Hindlimb muscle (tissue), 1 donor: Measurements from ENCODE around the gene FASTKD3. TPM values are rescaled to one million over a fixed set of nuclear protein-coding genes. Genes with fewer than 3 reads are reported as not detected.
A peak's percentile ranks its signal among the peaks of the same experiment; 100 is the strongest.

Source experiments
- DNase-seq: peaks from one replicate; pipeline ENCODE4 v3.0.0-alpha.2; 2013
- polyA plus RNA-seq: library from polyadenylated mRNA; unstranded; fragments of 120-200 nt; gene quantifications from one replicate; pipeline ENCODE4 v1.2.1, GENCODE V29; 2013; ENCODE audit not compliant: insufficient read length

The FASTKD3 gene
- polyA plus RNA-seq, 1 donor, result 8.6 TPM

DNA sequence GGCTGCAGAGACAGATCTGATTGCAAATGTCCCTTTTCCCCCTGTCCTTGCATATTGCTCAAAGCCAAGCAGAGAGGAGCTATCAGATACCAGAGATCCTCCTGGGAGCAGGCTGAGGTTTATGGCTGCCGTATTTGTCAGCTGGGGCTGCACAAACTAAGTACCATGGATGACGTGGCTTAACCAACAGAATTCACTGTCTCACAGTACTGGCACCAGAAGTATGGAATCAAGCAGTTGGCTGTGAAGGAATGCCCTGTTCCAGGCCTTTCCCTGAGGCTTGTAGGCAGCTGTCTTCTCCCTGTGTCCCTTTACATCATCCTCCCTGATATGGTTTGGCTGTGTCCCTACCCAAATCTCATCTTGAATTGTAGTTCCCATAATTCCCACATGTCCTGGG lies 20.5 kb downstream of the FASTKD3 start:
- DNase-seq, result no peak

DNA sequence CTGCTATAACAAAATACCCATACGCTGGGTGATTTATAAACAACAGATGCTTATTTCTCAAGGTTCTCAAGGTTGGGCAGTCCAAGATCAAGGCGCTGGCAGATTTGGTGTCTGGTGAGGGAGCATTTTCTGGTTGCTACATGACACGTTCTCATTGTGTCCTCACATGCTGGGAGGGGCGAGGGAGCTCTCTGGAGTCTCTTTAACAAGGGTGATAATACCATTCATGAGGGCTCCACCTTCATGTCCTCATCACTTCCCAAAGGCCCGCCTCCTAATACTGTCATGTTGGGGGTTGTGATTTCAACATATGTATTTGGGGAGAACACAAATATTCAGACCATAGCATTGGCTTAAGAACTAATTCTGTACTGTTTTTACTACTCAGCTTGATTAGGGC lies 22.5 kb downstream of the FASTKD3 start:
- DNase-seq, result no peak

DNA sequence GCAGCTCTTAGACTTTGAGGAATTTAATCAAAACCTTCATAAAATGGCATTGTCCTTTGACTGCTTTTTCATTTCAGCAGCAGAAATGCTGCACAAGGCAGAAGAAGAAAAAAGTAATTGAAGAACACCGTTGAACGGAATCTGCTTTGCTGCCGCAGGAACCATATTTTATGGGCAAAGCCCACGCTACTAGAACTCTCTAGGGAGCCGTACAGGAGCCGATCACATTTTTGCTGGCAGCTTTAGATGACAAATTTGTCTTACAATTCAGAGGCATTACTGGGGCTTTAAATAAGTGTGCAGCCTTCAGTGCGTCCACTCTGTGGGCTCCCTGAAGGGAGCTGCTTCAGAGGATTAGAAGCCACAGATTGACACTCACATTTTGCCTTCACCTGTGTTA lies 23.3 kb downstream of the FASTKD3 start:
- no peak for DNase-seq

GRCh38 chr5:7844901-7845300 lies 23.9 kb downstream of the FASTKD3 start:
- DNase-seq, result no peak

- DNase-seq, result no peak
These were observed 26.3 kb downstream of the FASTKD3 start for GRCh38 chr5:7842531-7842930.

DNA sequence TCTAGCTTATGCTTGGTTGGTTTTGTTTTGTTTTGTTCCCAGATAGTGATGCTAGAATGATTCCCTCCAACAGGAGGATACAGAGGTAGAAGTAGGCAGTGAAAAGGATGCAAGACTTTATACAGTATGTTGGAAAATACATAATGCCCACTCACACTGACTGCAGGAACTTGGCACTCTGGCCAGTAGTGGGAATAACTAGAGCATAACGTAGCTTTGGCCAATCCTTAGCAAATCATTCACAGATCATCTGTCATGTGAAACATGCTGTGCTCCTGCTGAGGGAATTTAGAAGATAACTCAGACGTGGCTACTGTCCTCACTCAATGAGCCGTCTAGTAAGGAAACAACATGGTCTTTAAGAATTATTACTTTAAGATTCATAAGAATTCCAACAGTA lies 31.4 kb downstream of the FASTKD3 start:
- DNase-seq, result no peak

DNA sequence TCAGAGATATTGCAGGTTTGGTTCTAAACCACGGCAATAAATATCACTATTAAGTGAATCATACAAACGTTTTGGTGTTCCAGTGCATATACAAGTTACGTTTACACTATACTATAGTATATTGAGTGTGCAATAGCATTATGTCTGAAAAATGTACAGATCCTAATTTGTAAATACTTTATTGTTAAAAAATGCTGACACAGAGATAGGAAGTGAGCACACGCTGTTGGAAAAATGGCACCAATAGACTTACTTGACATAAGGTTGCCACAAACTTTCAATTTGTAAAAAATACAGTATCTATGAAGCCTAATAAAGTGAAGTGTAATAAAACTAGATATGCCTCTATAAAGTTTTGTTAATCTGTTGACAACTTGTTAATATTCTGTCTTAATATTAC lies 33.8 kb downstream of the FASTKD3 start:
- DNase-seq, result no peak

DNA sequence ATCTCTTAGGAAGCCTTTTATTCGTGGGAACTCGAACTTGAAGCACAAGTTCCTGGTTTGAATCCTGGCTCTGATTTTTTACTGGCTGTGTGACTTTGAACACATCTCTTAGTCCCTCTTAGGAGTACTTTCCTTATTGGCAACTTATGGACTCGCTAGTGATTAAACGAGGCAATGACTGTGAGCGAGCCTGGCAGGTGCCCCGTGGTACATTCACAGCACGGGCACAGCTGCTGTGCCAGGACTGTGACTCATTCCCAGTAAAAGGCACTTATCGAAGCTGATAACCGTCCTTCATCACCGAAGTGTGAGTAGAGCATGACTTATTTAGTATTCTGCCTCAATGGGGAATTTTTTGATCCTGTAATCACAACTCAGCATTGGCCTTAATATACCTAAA lies 40.6 kb downstream of the FASTKD3 start:
- no peak for DNase-seq

- DNase-seq, result peak; percentile 35
These were observed 41.2 kb downstream of the FASTKD3 start for GRCh38 chr5:7827610-7828009.

GRCh38 chr5:7825630-7826029 lies 43.2 kb downstream of the FASTKD3 start:
- no peak for DNase-seq

DNA sequence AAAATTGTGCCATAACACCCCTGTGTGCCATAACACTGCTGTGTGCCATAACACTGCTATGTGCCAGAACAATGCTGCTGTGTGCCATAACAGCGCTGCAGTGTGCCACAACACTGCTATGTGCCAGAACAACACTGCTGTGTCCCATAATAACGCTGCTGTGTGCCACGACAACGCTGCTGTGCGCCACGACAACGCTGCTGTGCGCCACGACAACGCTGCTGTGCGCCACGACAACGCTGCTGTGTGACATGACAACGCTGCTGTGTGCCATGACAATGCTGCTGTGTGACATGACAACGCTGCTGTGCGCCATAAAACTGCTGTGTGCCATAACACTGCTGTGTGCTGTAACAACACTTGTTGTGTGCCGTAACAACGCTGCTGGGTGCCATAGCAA lies 43.8 kb downstream of the FASTKD3 start:
- no peak for DNase-seq

GRCh38 chr5:7823594-7823993 lies 45.2 kb downstream of the FASTKD3 start:
- DNase-seq, result no peak

GRCh38 chr5:7822449-7822848 lies 46.4 kb downstream of the FASTKD3 start:
- no peak for DNase-seq

- DNase-seq, result no peak
These were observed 52.3 kb downstream of the FASTKD3 start for GRCh38 chr5:7816535-7816901.

- DNase-seq, result peak; percentile 69
These were observed 52.8 kb downstream of the FASTKD3 start for GRCh38 chr5:7815892-7816534.

DNA sequence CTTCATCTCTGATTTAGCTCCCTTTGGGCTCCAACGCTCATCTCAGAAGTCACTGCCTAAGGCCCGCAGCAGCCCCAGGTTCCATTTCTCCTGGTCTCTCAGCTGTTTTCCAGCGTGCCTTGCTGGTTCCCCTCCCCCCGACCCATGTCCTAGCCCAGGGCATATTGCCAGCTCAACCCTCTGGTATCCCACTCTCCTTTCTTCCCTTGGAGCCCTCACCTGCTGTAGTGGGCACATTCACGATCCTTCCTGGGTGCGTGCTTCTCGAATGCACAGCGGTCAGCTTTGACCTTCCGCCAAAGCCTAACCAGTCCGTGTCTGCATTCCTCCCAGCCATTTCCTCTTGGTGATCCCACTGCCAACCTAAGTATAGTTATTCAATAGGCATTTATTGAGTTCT lies 54.0 kb downstream of the FASTKD3 start:
- no peak for DNase-seq

DNA sequence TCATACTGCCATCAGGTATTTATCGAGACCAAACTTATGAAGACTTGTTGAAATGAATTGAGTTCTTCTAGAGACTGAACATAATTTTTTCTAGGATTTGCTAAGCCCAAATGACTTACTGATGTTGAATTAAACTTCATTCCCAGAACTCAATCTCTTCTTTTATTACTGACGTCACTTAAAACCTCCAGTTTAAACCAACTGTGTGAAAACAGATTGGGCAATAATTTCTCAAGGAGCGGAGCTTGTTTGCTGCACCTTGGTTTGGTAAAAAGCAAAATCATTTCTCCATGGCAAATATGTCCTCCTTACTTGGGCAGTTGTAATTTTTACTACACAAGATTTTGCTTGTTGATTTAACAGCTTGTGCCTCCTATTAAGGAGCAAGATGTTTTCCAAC lies 55.3 kb downstream of the FASTKD3 start:
- no peak for DNase-seq

DNA sequence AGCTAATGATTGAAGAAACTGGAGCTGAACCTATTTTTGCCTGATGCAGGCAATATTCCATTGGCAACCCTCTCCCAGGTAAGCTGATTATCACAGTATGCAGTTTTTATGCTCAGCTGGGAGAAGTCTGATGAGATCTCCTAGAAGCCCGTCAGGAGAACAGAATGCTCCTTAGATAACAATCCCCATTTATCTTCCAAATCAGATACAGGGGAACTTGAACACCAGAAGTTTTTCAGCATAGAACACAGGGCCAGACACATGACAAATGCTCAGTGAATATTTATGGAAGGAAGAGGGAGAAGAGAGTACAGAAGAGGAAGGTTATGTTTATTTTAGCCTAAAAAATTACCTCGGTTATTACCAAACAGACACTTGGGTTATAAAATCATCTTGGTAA lies 55.8 kb downstream of the FASTKD3 start:
- DNase-seq, result no peak

GRCh38 chr5:7811715-7812114 lies 57.1 kb downstream of the FASTKD3 start:
- no peak for DNase-seq

Other genes with a start within 250 kb of the FASTKD3 start
- not detected for gene CFAP90, start 17.9 kb downstream of the FASTKD3 start, polyA plus RNA-seq
- gene MTRR, start 117 bp upstream of the FASTKD3 start, polyA plus RNA-seq, result 25.9 TPM